Activated CD8-positive, alpha-beta memory T cell treated with anti-CD3 and anti-CD28 coated beads for 48 hours (primary cell): ENCODE results near the gene EVA1C.
"Not testable (repeated sequence)": the region's sequence is repeated elsewhere in the genome, so short reads cannot be mapped to it uniquely, and the experiment has no call there.

Experiments
- DNase-seq, 3 experiments: peaks; one replicate each; pipeline ENCODE4 v3.0.0-alpha.2; 2020; ENCODE audit warnings: low read depth in 2 of 3, low spot score in 2 of 3

Gene EVA1C

GRCh38 chr21:32494934-32495709 lies 82.6 kb downstream of the EVA1C start:
- DNase-seq = no peak

GRCh38 chr21:32496568-32496967 lies 84.1 kb downstream of the EVA1C start:
- DNase-seq = no peak

- DNase-seq = no peak
These were observed 86.9 kb downstream of the EVA1C start for GRCh38 chr21:32499249-32500055.

GRCh38 chr21:32503641-32504040 lies 91.1 kb downstream of the EVA1C start:
- DNase-seq = not testable (repeated sequence)

- not testable (repeated sequence) for DNase-seq
These were observed 93.3 kb downstream of the EVA1C start for GRCh38 chr21:32505767-32506166.

- not testable (repeated sequence) for DNase-seq
These were observed 94.0 kb downstream of the EVA1C start for GRCh38 chr21:32506411-32506965.

- no peak for DNase-seq
These were observed 94.9 kb downstream of the EVA1C start for GRCh38 chr21:32507342-32507919.

GRCh38 chr21:32508036-32508435 lies 95.5 kb downstream of the EVA1C start:
- not testable (repeated sequence) for DNase-seq

- no peak for DNase-seq
These were observed 96.1 kb downstream of the EVA1C start for GRCh38 chr21:32508558-32508957.

GRCh38 chr21:32508975-32509374 lies 96.5 kb downstream of the EVA1C start:
- not testable (repeated sequence) for DNase-seq

GRCh38 chr21:32514275-32515055 lies 102.0 kb downstream of the EVA1C start:
- DNase-seq = no peak

GRCh38 chr21:32515874-32516273 lies 103.4 kb downstream of the EVA1C start:
- no peak for DNase-seq

- no peak for DNase-seq
These were observed 104.5 kb downstream of the EVA1C start for GRCh38 chr21:32516756-32517649.

GRCh38 chr21:32519945-32520874 lies 107.7 kb downstream of the EVA1C start:
- no peak for DNase-seq

GRCh38 chr21:32520875-32521735 lies 108.6 kb downstream of the EVA1C start:
- no peak for DNase-seq

- DNase-seq = no peak
These were observed 109.3 kb downstream of the EVA1C start for GRCh38 chr21:32521736-32522355.

- no peak for DNase-seq
These were observed 111.0 kb downstream of the EVA1C start for GRCh38 chr21:32523463-32523862.
